ENCODE measurements around the gene CDH4.
"Not testable (repeated sequence)": the region's sequence is repeated elsewhere in the genome, so short reads cannot be mapped to it uniquely, and the experiment has no call there.

Gene CDH4

GRCh38 chr20:61840779-61841455 lies 588.9 kb downstream of the CDH4 start:
- DNase-seq = no peak

GRCh38 chr20:61841551-61841950 lies 589.5 kb downstream of the CDH4 start:
- DNase-seq = no peak

GRCh38 chr20:61841966-61842365 lies 589.9 kb downstream of the CDH4 start:
- no peak for DNase-seq

GRCh38 chr20:61844621-61845020 lies 592.6 kb downstream of the CDH4 start:
- DNase-seq = no peak

GRCh38 chr20:61845233-61845671 lies 593.2 kb downstream of the CDH4 start:
- DNase-seq = no peak

GRCh38 chr20:61846074-61846473 lies 594.0 kb downstream of the CDH4 start:
- no peak for DNase-seq

- DNase-seq = no peak
These were observed 594.8 kb downstream of the CDH4 start for GRCh38 chr20:61846741-61847419.

- no peak for DNase-seq
These were observed 595.3 kb downstream of the CDH4 start for GRCh38 chr20:61847420-61847748.

- no peak for DNase-seq
These were observed 595.9 kb downstream of the CDH4 start for GRCh38 chr20:61847986-61848385.

- DNase-seq = no peak
These were observed 596.8 kb downstream of the CDH4 start for GRCh38 chr20:61848851-61849250.

- no peak for DNase-seq
These were observed 597.3 kb downstream of the CDH4 start for GRCh38 chr20:61849376-61849775.

- no peak for DNase-seq
These were observed 597.8 kb downstream of the CDH4 start for GRCh38 chr20:61849822-61850221.

GRCh38 chr20:61850457-61850856 lies 598.4 kb downstream of the CDH4 start:
- no peak for DNase-seq

GRCh38 chr20:61850926-61851900 lies 599.2 kb downstream of the CDH4 start:
- no peak for DNase-seq

- no peak for DNase-seq
These were observed 600.4 kb downstream of the CDH4 start for GRCh38 chr20:61852268-61853072.

- DNase-seq = no peak
These were observed 601.3 kb downstream of the CDH4 start for GRCh38 chr20:61853073-61854005.

- not testable (repeated sequence) for DNase-seq
These were observed 602.5 kb downstream of the CDH4 start for GRCh38 chr20:61854538-61854937.

- DNase-seq = no peak
These were observed 603.2 kb downstream of the CDH4 start for GRCh38 chr20:61855286-61855685.

GRCh38 chr20:61856626-61857413 lies 604.8 kb downstream of the CDH4 start:
- no peak for DNase-seq

- no peak for DNase-seq
These were observed 605.3 kb downstream of the CDH4 start for GRCh38 chr20:61857414-61857775.

- no peak for DNase-seq
These were observed 605.8 kb downstream of the CDH4 start for GRCh38 chr20:61857884-61858283.
